Esophagus muscularis mucosa (tissue), 3 donors: ENCODE data around the gene RELT.

Experiments
- POLR2A ChIP-seq: fragments of 450-650 bp; IDR thresholded peaks from one replicate; pipeline ENCODE4 v1.6.1; 2017; ENCODE audit warnings: antibody characterized with exemption, moderate library complexity, mild to moderate bottlenecking, low read depth
- POLR2AphosphoS5 ChIP-seq, 2 donors: sonication (generic); formaldehyde crosslinking; IDR thresholded peaks; one replicate each; pipeline ENCODE4 v1.6.1; 2017; ENCODE audit warnings: antibody characterized with exemption in 2 of 2
- TF ChIP-seq, protein P1 (sequence below), 3 experiments: fragments of 200-600 bp in 2 of 3; fragments of 450-650 bp in 1 of 3; sonication (generic) in 2 of 3; IDR thresholded peaks; one replicate each; pipeline ENCODE4 v1.5.1; 2017 to 2019; ENCODE audit warnings: antibody characterized with exemption in 3 of 3, mild to moderate bottlenecking in 2 of 3, moderate library complexity in 1 of 3

DNA sequence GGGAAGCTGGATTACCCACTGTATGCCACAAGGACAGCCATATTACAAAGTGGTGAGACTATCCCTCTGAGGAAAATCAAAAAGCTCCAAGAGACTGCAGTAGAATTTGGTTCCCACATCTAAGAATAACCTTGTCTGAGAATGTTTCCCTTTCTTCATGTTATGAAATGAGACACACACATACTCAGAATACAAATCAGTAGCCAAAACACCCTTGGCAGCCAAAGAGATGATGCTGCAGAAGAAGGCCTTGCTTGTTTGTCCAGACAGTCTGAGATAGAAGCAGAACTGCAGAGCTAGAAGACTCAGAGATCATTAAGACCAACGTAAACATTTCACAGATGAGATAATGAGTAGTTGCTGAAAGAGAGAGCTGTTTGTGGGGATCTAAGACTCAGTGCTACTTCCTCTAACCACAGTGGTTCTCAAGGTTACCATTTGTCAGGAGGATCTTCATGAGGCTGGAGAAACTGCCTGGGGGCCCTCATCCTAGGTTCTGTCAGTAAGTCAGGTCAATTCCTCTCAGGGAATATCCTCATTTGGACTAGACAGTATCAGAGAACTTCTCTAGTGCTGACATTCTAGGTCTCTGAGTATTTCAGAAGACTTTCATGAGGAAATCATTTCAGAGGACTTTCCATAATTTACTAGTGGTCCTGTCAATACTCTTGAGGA lies 38.9 kb downstream of the RELT start:
- TF ChIP-seq POLR2AphosphoS5 (IDR thresholded peaks at IDR 0.05) (no peak), POLR2A (no peak)
- TF ChIP-seq, protein P1, sequence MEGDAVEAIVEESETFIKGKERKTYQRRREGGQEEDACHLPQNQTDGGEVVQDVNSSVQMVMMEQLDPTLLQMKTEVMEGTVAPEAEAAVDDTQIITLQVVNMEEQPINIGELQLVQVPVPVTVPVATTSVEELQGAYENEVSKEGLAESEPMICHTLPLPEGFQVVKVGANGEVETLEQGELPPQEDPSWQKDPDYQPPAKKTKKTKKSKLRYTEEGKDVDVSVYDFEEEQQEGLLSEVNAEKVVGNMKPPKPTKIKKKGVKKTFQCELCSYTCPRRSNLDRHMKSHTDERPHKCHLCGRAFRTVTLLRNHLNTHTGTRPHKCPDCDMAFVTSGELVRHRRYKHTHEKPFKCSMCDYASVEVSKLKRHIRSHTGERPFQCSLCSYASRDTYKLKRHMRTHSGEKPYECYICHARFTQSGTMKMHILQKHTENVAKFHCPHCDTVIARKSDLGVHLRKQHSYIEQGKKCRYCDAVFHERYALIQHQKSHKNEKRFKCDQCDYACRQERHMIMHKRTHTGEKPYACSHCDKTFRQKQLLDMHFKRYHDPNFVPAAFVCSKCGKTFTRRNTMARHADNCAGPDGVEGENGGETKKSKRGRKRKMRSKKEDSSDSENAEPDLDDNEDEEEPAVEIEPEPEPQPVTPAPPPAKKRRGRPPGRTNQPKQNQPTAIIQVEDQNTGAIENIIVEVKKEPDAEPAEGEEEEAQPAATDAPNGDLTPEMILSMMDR (IDR thresholded peaks at IDR 0.05) = no peak
